HG02571 (cell line): ENCODE measurements around the gene PRPSAP1.
"Not testable (repeated sequence)": the region's sequence is repeated elsewhere in the genome, so short reads cannot be mapped to it uniquely, and the experiment has no call there.

Source experiments
- ATAC-seq: cut with Tn5 transposase; IDR thresholded peaks from one replicate; pipeline ENCODE4 v1.9.1; 2021; ENCODE audit warnings: mild to moderate bottlenecking, moderate library complexity; ENCODE audit not compliant: unreplicated experiment

The PRPSAP1 gene

DNA sequence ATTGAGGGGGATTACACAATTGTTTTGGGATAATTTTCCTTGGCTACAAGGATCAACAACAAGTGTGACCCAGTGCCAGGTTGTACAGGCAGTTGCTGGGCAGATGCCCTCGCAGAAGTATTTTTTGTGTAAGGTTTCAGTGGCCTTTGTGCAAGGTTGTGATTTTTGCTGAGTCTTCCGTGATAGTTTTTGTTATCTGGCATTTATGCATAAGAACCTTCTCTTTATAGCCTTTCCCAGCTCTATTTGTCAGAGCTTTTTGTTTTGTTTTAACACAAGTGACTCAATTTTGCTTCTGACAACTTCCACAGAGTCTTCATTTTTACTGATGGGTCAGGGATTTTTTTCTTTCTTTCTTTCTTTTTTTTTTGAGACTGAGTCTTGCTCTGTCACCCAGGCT lies 6.7 kb upstream of the PRPSAP1 start:
- ATAC-seq = no peak

DNA sequence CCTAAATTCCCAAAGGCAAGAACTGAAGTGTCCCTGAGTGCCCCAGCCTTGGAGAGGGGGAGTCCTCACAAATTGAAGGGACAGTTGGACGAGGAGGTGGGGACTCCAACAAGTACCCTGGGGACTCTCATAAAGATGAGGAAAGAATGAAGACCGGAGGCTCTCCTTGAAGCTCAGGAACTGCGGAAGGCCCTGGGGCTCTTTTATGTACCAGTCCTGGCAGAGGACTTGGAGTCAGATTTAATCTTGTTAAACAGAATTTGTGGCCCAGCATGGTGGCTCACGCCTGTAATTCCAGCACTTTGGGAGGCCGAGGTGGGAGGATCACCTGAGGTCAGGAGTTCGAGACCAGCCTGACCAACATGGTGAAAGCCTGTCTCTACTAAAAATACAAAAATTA lies 6.1 kb upstream of the PRPSAP1 start:
- not testable (repeated sequence) for ATAC-seq

DNA sequence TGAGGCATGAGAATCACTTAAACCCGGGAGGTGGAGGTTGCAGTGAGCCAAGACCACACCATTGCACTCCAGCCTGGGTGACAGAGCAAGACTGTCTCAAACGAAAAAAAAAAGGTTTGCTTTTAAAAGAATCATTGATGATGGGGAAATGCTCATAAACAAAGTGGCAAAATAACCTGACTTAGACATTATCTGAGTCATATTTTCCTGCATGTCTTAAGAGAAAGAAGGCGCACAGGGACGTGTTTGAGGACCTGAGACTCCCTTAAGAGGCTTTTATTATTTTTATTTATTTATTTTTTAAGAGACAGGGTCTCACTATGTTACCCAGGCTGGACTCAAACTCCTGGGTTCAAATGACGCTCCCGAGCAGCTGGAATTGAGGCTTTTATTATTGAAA lies 5.7 kb upstream of the PRPSAP1 start:
- no peak for ATAC-seq

DNA sequence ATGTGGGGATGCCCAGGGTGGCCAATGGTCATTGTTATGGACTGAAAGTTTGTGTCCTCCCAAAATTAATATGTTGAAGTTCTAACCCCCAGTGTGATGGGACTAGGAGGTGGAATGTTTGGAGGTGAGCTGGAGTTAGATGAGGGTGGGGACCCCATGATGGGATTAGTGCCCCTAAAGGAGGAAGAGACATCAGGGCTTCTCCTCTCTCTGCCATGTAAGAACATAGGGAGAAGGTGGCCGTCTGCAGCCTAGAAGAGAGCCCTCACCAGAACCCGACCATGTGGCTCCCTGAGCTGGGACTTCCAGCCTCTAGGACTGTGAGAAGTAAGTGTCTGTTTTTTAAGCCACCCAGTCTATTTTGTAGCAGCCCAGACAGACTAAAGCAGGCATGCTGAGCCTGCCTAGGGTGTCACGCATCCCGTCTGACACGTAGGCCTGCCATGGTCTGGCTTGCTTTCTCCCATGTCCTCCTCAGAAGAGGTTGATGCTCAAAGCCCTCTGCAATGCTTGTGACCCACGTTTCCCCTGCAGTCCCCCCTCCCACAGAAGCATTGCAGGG lies 4.0 kb upstream of the PRPSAP1 start:
- no peak for ATAC-seq

DNA sequence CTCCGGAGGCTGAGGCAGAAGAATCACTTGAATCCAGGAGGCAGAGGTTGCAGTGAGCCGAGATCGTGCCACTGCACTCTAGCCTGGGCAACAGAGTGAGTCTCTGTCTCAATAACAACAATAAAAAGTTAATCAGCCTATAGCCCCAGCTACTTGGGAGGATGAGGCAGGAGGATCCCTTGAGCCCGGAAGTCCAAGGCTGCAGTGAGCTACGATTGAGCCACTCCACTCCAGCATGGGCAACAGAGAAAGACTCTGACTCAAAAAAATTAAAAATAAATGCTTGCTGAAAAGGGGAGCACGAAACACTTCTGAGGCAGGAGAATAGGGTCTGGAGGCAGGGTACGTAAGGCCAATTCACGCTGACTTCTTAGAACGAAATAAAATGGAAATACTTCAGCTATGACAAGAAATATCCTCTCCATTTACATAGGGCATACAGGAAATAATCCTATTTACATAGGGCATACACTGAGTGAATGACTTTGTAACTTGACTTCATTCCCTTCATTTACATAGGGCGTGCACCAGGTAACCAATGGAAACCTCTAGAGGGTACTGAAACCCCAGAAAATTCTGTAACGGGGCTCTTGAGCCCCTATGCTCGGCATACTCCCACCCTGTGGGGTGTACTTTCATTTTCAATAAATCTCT lies 3.2 kb upstream of the PRPSAP1 start:
- no peak for ATAC-seq

DNA sequence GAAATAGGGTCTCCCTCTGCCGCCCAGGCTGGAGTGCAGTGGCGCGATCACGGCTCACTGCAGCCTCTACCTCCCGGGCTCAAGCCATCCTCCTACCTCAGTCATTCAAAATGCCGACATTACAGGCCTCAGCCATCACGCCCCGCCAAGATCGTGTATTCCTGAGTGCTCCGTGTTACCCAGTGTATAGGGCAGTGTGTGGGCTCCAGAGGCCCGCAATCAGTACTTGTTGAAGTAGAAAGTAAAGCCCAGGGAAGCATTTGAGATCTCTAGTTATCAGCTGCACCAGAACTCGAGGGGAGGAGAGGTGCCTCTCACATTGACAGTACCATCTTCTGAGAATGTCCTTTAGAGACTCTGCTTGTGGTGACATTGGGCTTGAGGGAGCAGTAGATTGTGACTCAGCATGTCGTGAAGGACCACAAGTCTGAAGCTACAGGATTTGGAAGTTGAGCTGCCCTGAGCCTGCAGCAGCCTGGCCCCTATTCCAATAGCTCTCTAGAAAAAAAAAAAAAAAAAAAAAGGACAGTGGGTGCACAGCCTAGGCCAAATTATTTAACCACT lies 1.1 kb upstream of the PRPSAP1 start:
- no peak for ATAC-seq

DNA sequence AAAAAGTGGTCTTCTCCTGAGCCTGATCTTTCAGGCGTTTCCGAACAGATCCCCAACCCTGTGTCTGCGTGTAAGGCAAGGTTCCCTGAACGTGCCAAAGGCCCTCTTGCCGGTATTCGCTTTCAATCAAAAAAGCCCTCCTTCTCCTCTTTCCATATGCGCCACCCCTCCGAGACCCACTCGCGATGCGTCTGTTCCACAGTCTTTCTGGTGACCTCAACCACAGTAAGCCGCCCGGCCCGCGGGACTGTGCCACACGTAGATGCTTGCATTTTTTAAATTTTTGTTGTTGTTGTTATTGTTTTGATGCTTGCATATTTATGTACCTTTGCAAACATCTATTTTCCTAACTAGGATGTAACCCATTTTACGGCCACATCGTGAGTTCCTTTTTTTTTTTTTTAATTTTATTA lies 607 bp upstream of the PRPSAP1 start:
- ATAC-seq = no peak

DNA sequence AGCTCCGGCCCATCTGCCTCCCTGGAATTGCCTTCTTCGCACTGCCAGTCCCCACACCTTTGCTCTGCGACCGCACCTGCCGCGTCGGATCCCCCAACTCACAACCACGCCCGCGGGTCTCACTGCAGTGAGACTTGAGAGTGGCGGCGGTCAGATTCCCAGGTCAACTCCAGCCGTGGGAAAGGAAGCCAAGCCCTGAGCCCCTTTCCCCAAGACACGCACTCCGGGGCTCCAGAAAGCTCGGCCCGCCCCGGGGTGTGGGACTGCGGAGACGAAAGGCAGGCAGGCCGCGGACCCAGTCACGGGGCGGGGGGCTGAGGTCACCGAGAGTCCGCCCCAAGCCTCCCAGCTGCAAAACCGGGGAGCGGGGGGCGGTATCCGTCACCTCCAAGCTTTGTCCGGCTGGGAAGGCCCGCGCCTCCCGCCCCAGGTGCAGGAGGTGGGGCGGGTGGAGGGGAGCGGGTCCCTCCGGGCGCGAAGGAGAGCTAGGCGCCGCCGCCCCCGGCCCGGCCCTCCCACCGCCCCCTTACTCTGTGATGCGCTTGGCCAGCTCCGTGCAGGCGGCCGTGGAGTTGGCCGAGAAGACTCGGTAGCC lies 615 bp downstream of the PRPSAP1 start:
- ATAC-seq = peak; percentile 15

DNA sequence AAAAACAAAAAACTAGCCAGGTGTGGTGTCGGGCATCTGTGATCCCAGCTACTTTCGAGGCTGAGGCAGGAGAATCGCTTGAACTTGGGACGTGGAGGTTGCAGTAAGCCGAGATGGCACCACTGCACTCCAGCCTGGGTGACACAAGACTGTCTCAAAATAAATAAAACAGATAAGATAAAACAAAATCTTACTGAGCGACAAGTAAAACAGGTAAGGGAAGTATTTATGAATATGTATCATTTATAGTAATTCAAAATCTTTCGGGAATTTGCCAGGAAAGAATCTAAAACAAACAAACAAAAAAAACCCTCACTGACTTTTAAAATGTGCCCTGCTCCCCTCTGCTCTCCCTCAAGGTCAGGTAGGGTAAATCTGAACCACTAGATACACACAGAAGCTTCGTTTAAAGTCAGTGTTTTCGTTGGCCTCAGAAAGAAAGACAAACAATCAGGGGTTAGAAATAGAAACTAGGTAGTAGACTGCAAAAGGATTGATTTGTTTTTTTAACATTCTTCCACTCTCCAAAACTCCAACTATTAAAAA lies 2.1 kb downstream of the PRPSAP1 start:
- no peak for ATAC-seq

DNA sequence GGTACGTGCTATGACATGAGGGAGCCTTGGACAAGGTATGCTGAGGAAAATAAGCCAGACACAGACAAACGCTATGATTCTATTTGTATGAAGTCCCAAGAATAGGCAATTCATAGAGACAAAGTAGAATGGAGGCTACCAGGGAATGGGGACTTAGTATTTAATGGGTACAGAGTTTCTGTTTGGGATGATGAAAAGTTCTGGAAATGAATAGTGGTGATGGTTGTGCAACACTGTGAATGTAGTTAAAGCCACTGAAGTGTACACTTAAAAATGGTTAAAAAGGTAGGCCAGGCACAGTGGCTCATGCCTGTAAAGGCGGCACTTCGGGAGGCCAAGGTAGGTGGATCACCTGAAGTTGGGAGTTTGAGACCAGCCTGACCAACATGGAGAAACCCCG lies 3.3 kb downstream of the PRPSAP1 start:
- no peak for ATAC-seq

DNA sequence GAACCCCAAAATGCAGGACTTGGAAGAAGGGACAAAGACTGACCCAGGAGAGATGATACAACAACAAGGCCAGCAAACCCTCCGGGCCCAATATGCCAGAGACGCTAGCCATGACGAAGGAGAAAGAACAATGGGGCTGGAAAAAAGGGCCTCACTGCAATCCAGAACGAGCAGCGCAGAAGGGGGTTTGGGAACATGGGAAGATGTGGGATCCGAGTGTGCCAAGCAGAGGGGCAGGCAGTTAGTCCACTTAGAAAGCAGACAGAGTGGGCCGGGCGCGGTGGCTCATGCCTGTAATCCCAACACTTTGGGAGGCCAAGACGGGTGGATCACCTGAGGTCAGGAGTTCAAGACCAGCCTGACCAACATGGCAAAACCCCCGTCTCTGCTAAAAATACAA lies 6.8 kb downstream of the PRPSAP1 start:
- ATAC-seq = not testable (repeated sequence)

DNA sequence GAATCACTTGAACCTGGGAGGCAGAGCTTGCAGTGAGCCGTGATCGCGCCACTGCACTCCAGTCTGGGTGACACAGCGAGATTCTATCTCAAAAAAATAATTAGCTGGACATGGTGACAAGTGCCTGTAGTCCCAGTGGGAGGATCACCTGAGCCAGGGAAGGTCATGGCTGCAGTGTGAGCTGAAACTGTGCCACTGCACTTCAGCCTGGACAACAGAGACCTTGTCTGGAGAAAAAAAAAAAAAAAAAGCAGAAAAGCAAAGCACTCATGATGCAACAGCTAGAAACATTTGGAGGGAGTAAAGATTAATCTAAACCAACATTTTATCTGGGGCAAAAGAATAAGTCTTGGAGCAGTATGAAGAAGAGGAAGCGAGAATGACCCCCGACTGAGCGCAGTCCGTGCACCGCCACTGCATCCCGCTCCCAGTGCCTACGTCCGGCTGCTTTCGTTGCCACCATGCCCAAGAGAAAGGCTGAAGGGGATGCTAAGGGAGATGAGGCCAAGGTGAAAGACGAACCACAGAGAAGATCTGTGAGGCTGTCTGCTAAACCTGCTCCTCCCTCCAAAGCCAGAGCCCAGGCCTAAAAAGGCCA lies 8.2 kb downstream of the PRPSAP1 start:
- no peak for ATAC-seq

DNA sequence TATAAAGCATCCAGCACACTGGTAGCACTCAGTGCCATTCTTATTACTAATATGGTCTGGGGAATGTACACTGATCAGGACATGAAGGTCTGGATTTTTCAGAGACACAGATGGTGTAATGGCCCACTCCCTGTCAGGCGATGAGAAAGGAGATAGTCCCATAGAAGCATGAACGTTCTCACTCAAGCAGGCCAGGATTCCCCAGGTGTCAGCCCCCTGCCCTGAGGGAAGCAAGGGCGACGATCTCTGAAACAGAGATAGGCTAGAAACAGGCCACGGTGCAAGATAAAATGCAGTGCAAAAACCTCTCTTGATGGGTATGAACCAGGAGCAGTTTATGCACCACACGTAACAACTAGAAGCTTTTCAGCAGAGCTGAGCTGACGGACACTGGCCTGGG lies 10.6 kb downstream of the PRPSAP1 start:
- no peak for ATAC-seq

DNA sequence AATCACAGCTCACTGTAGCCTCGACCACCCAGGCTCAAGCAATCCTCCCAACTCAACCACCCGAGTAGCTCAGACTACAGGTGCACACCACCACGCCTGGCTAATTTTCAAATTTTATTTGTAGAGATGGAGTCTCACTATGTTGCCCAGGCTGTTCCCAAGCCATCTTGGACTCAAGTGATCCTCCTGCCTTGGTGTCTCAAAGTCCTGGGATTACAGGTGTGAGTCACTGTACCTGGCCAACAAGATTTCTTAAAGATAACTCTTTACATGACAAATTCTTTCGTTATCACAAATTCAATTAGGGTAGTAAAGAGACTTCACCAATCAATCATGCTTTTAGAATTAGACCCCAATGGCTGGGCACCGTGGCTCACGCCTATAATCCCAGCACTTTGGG lies 12.4 kb downstream of the PRPSAP1 start:
- no peak for ATAC-seq

DNA sequence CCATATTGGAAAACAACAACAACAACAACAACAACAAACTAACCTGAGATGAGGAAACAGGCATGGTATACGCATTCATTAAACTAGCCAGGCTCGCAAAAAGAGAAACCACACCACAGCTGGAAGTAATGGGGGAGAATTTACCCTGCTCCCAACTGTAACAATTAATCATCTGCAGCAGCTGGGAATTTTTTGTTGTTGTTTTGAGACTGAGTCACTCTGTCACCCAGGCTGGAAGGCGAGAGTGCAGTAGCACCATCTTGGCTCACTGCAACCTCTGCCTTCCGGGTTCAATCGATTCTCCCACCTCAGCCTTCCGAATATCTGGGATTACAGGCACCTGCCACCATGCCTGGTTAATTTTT lies 16.3 kb downstream of the PRPSAP1 start:
- ATAC-seq = no peak

DNA sequence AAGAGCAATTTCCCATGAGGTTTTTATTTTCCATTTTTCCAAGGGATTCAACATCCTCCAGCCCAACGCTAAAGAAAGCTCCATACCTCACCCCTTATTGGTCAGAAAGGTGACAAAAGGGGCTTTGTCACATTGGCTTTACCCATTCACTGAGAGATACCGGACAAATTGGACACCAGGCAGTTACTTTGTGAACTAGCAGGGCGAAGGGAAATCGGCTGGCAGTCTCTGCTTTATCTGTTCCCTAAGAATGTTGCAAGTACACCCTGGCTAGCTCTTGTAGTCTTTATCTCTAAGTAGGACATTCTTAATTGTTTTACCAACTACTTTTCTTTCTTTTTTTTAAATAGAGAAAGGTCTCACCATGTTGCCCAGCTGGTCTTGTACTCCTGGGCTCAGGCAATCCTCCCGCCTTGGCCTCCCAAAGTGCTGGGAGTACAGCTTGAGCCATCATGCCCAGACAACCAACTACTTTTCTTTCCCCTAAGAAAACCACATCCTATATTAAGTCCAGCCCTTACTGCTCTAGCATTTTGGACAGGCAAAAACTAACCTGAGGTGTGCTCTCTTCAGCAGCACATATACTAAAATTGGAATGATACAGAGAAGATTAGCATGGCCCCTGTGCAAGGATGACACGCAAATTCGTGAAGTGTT lies 16.8 kb downstream of the PRPSAP1 start:
- ATAC-seq = no peak

DNA sequence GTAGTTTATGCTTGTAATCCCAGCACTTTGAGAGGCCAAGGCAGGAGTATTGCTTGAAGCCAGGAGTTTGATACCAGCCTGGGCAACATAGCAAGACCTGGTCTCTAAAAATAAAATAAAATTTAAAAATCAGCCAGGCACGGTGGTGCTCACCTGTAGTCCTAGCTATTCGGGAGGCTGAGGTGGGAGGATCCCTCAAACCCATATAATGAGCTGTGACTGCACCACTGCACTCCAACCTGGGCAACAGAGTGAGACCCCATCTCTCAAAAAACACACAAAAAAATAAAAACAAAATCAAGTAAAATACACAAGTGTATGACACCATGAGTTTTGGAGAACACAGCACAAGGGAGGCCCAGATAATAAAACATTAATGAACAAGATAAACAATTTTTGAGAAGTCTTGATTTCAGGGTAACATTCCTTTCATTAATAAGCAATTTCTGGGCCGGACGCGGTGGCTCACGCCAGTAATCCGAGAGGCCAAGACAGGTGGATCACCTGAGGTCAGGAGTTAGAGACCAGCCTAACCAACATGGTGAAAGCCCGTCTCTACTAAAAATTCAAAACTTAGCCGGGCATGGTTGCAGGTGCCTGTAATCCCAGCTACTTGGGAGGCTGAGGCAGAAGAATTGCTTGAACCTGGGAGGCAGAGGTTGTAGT lies 17.9 kb downstream of the PRPSAP1 start:
- no peak for ATAC-seq

DNA sequence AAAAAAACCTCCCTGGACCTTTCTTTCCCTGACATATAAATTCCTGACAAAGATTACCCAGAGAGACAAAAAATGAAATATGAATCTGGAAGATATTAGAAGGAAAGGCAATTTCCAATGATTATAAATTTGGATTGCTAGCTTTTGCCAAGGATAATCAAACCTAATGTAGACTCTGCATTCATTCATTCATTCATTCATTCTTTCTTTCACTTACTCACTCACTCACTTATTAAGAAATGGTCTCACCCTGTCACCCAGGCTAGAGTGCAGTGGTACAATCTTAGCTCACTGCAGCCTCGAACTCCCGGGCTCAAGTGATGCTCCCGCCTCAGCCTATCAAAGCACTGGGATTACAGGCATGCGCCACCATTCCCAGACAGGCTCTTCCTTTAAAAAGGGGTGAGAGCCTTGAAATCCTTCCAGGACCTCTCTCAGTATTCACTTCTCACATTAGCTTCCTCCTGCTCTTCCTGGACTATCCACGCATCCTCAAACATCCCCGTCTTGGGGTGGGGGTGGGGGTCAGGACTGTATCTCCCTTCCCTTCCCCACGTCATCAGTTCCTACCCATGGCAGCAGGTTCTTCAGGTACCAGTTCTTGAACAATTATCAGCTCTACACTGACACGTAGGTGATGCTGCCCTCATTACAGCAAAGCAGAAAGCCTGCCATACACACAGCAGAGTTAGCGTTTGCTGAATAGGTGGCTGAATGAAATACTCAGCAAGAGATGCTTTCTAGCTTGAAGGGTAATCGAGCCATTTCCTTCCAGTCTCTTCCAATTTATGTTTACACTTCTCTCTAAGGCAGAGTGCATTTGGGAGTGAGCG lies 19.8 kb downstream of the PRPSAP1 start:
- no peak for ATAC-seq

DNA sequence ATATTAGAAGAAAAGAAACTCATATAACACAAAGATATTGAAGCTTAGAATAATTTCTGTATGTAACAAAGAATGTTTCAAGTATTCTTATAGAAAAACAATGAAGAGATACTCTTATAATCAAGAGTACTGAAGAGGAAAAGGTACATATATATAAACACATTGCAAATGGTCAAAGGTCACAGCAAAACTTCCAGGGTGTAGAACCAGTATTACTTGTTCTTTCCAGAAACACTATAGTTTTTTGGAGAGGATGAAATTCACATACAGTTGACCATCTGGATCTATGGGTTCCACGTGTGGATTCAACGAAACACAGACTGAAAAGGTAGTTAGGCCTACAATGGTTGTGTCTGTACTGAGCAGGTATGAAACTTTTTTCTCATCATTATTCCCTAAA lies 22.6 kb downstream of the PRPSAP1 start:
- no peak for ATAC-seq

DNA sequence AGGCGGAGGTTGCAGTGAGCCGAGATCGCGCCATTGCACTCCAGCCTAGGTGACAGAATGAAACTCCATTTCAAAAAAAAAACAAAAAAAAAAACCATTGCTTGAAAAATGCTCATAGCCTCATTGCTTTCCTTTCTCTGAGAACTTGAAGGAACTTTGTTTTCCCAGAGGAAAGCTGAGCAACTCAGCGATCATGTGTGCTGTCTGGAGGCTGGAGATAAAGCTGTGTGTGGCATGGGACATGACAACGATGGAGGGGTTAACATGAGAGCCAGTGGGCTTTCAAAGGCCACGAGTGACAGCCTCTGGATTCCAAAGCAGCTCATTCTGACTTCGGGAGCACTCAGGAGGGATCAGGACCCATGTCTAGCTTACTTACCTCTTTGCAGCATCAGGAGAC lies 24.1 kb downstream of the PRPSAP1 start:
- ATAC-seq = no peak
